HG02678 (cell line): ENCODE data around the gene TIGIT.

Experiments
- ATAC-seq: cut with Tn5 transposase; IDR thresholded peaks from one replicate; pipeline ENCODE4 v1.9.1; 2021; ENCODE audit warnings: mild to moderate bottlenecking, moderate library complexity; ENCODE audit not compliant: unreplicated experiment

The TIGIT gene

GRCh38 chr3:114350690-114351089, 56.9 kb downstream of the TIGIT start:
- ATAC-seq = no peak

- ATAC-seq = no peak
Measured at GRCh38 chr3:114351123-114351821, 57.4 kb downstream of the TIGIT start.

- no peak for ATAC-seq
Measured at GRCh38 chr3:114351822-114352145, 58.0 kb downstream of the TIGIT start.

GRCh38 chr3:114355653-114356052, 61.8 kb downstream of the TIGIT start:
- no peak for ATAC-seq

- no peak for ATAC-seq
Measured at GRCh38 chr3:114356066-114356465, 62.2 kb downstream of the TIGIT start.

- no peak for ATAC-seq
Measured at GRCh38 chr3:114356525-114356924, 62.7 kb downstream of the TIGIT start.
